GM19438 (cell line): ENCODE data around the gene FSTL4.

Experiments
- ATAC-seq: cut with Tn5 transposase; IDR thresholded peaks from one replicate; pipeline ENCODE4 v1.9.1; 2021; ENCODE audit warnings: low read depth; ENCODE audit not compliant: unreplicated experiment

FSTL4 gene

GRCh38 chr5:133520991-133521706 is 91.2 kb downstream of the FSTL4 start:
- ATAC-seq = no peak

GRCh38 chr5:133520062-133520461 is 92.3 kb downstream of the FSTL4 start:
- ATAC-seq = no peak

- no peak for ATAC-seq
Measured at GRCh38 chr5:133519191-133519590, 93.2 kb downstream of the FSTL4 start.

- no peak for ATAC-seq
Measured at GRCh38 chr5:133514456-133514855, 97.9 kb downstream of the FSTL4 start.

GRCh38 chr5:133512896-133513295 is 99.4 kb downstream of the FSTL4 start:
- ATAC-seq = no peak

GRCh38 chr5:133511653-133512235 is 100.6 kb downstream of the FSTL4 start:
- no peak for ATAC-seq

- no peak for ATAC-seq
Measured at GRCh38 chr5:133510634-133511262, 101.6 kb downstream of the FSTL4 start.

- ATAC-seq = no peak
Measured at GRCh38 chr5:133509742-133510079, 102.6 kb downstream of the FSTL4 start.

- no peak for ATAC-seq
Measured at GRCh38 chr5:133508845-133509741, 103.2 kb downstream of the FSTL4 start.

- no peak for ATAC-seq
Measured at GRCh38 chr5:133508331-133508730, 104.0 kb downstream of the FSTL4 start.

GRCh38 chr5:133506181-133506580 is 106.2 kb downstream of the FSTL4 start:
- no peak for ATAC-seq

GRCh38 chr5:133503511-133503910 is 108.8 kb downstream of the FSTL4 start:
- no peak for ATAC-seq

- ATAC-seq = no peak
Measured at GRCh38 chr5:133499895-133500294, 112.4 kb downstream of the FSTL4 start.

- ATAC-seq = no peak
Measured at GRCh38 chr5:133497608-133498348, 114.6 kb downstream of the FSTL4 start.

- no peak for ATAC-seq
Measured at GRCh38 chr5:133496631-133497030, 115.7 kb downstream of the FSTL4 start.

GRCh38 chr5:133494923-133495246 is 117.5 kb downstream of the FSTL4 start:
- no peak for ATAC-seq

GRCh38 chr5:133494232-133494922 is 118.0 kb downstream of the FSTL4 start:
- ATAC-seq = no peak

GRCh38 chr5:133489632-133490031 is 122.7 kb downstream of the FSTL4 start:
- no peak for ATAC-seq

- no peak for ATAC-seq
Measured at GRCh38 chr5:133487093-133487492, 125.2 kb downstream of the FSTL4 start.

- no peak for ATAC-seq
Measured at GRCh38 chr5:133485468-133485867, 126.9 kb downstream of the FSTL4 start.
